HCT116 (cell line): Measurements from ENCODE around the gene CENPT. TPM values are rescaled to one million over a fixed set of nuclear protein-coding genes. Genes with fewer than 3 reads are reported as not detected.

Experiments used
- ATAC-seq: fragments of 200-7000 bp; cut with Tn5 transposase; 2 replicates; pipeline ENCODE4 v1.9.1; 2020; ENCODE audit warnings: mild to moderate bottlenecking, moderate library complexity
- BruUV-seq: library from RNA; stranded (reverse); fragments of 400-500 nt; replicated peaks from 2 replicates; lab custom pipeline; 2021; lab: Mats Ljungman, UMichigan
- CTCF ChIA-PET: fragments of 300-600 bp; sonication (Branson Sonifier 250); formaldehyde crosslinking; loops from one replicate; lab custom pipeline; 2021; ENCODE audit warnings: antibody characterized with exemption; lab: Charles Lee
- POLR2A ChIA-PET: fragments of 300-600, 350-600 bp; sonication (Branson Sonifier 250); formaldehyde crosslinking; loops from one replicate; lab custom pipeline; 2021; ENCODE audit warnings: antibody characterized with exemption; lab: Charles Lee
- RAD21 ChIA-PET, 2 experiments: fragments of 300-600 bp; sonication (Branson Sonifier 250); formaldehyde crosslinking; loops; one replicate each; lab custom pipeline; 2023; ENCODE audit warnings: low total read pairs in 2 of 2; ENCODE audit not compliant: uncharacterized antibody in 2 of 2, unreplicated experiment in 2 of 2, low non-redundant PET in 1 of 2; lab: Charles Lee
- DNase-seq: peaks from one replicate; pipeline ENCODE4 v3.0.0-alpha.2; 2010; ENCODE audit warnings: low read depth, low spot score
- H2AFZ ChIP-seq: fragments of 200-600 bp; shearing (Covaris generic), sonication (generic); 2 replicates; pipeline ENCODE4 v1.6.1; 2017; ENCODE audit warnings: low read depth, mixed run types, mixed read lengths, antibody characterized with exemption, low read length; ENCODE audit not compliant: poor library complexity, severe bottlenecking
- H3K27ac ChIP-seq: 2 replicates; pipeline ENCODE4 v1.5.1; 2012; ENCODE audit warnings: low read depth, low read length
- H3K27me3 ChIP-seq: fragments of 200-600 bp; sonication (generic); 2 replicates; pipeline ENCODE4 v1.6.1; 2016; ENCODE audit warnings: mixed run types, low read length, mixed read lengths; ENCODE audit not compliant: insufficient read depth
- H3K36me3 ChIP-seq, 2 experiments: fragments of 200-500 bp in 1 of 2; fragments of 200-600 bp in 1 of 2; sonication (Bioruptor generic) in 1 of 2; sonication (generic) in 1 of 2; 2 replicates each; pipeline versions ENCODE4 v1.5.1 to v1.6.1; 2014 to 2016; ENCODE audit warnings: low read length in 2 of 2, inconsistent platforms in 1 of 2, mixed read lengths in 1 of 2, mixed run types in 1 of 2; ENCODE audit not compliant: insufficient read depth in 2 of 2, control insufficient read depth in 1 of 2
- H3K4me1 ChIP-seq, 2 experiments: fragments of 200-600 bp in 1 of 2; sonication (generic) in 1 of 2; 2 replicates each; pipeline versions ENCODE4 v1.5.1 to v1.6.1; 2012 to 2017; ENCODE audit warnings: low read length in 2 of 2, inconsistent platforms in 1 of 2, mild to moderate bottlenecking in 1 of 2, mixed read lengths in 1 of 2, mixed run types in 1 of 2, moderate library complexity in 1 of 2; ENCODE audit not compliant: insufficient read depth in 2 of 2, control insufficient read depth in 1 of 2
- H3K4me2 ChIP-seq: fragments of 200-600 bp; sonication (generic); 2 replicates; pipeline ENCODE4 v1.6.1; 2017; ENCODE audit warnings: mixed run types, low read length, mixed read lengths
- H3K4me3 ChIP-seq, 2 experiments: fragments of 200-600 bp in 1 of 2; sonication (generic) in 1 of 2; replicated peaks in 1 of 2; 2 replicates each; pipeline ENCODE4 v1.5.1; 2011 to 2016; ENCODE audit warnings: low read length in 2 of 2, control low read depth in 1 of 2, low read depth in 1 of 2, mild to moderate bottlenecking in 1 of 2, mixed read lengths in 1 of 2, mixed run types in 1 of 2
- H3K79me2 ChIP-seq: fragments of 200-600 bp; sonication (generic); 2 replicates; pipeline ENCODE4 v1.6.1; 2017; ENCODE audit warnings: mild to moderate bottlenecking, mixed run types, low read length, moderate library complexity, mixed read lengths; ENCODE audit not compliant: insufficient read depth
- H3K9ac ChIP-seq: fragments of 200-600 bp; sonication (generic); 2 replicates; pipeline ENCODE4 v1.6.1; 2016; ENCODE audit warnings: low read length, mixed read lengths
- H3K9me2 ChIP-seq: fragments of 200-600 bp; sonication (generic), shearing (Covaris generic); 2 replicates; pipeline ENCODE4 v1.6.1; 2017; ENCODE audit warnings: mixed run types, mild to moderate bottlenecking, moderate library complexity; ENCODE audit not compliant: insufficient read depth
- H3K9me3 ChIP-seq, 2 experiments: fragments of 200-500 bp in 1 of 2; fragments of 200-600 bp in 1 of 2; sonication (Bioruptor generic) in 1 of 2; sonication (generic) in 1 of 2; 2 replicates each; pipeline ENCODE4 v1.6.1; 2014 to 2017; ENCODE audit warnings: low read length in 2 of 2, mixed read lengths in 2 of 2, inconsistent platforms in 1 of 2, low read depth in 1 of 2, mild to moderate bottlenecking in 1 of 2, mixed run types in 1 of 2, moderate library complexity in 1 of 2; ENCODE audit not compliant: control insufficient read depth in 1 of 2, insufficient read depth in 1 of 2
- H4K20me1 ChIP-seq: fragments of 200-600 bp; sonication (generic), shearing (Covaris generic); 2 replicates; pipeline ENCODE4 v1.6.1; 2017; ENCODE audit warnings: mixed run types, mild to moderate bottlenecking, moderate library complexity; ENCODE audit not compliant: insufficient read depth
- ATF3 ChIP-seq: IDR thresholded peaks from 2 replicates; pipeline ENCODE4 v1.6.1; 2012
- CEBPB ChIP-seq: IDR thresholded peaks from 2 replicates; pipeline ENCODE4 v1.6.1; 2012; ENCODE audit warnings: low read depth
- ELF1 ChIP-seq: IDR thresholded peaks from 2 replicates; pipeline ENCODE4 v1.6.1; 2012; ENCODE audit warnings: low read depth, borderline replicate concordance
- POLR2A ChIP-seq: IDR thresholded peaks from 2 replicates; pipeline ENCODE4 v1.7.0; 2011; ENCODE audit warnings: borderline replicate concordance; ENCODE audit not compliant: insufficient read depth, insufficient read length; ENCODE audit errors: extremely low read depth
- YY1 ChIP-seq: IDR thresholded peaks from 2 replicates; pipeline ENCODE4 v1.6.1; 2011; ENCODE audit warnings: low read length, low read depth, moderate library complexity, mild to moderate bottlenecking; ENCODE audit not compliant: insufficient replicate concordance; ENCODE audit errors: extremely low read depth
- intact Hi-C: fragments of 100-400 bp; cut with micrococcal nuclease; formaldehyde crosslinking; loops from 2 replicates; pipeline ENCODE4 v1.10.0; 2022
- total RNA-seq: library from RNA; stranded (reverse); gene quantifications from one replicate; pipeline ENCODE4 v1.2.1, GENCODE V29; 2021; ENCODE audit not compliant: unreplicated experiment
- TF ChIP-seq, protein P1 (sequence below): IDR thresholded peaks from 2 replicates; pipeline ENCODE4 v1.6.1; 2011; ENCODE audit warnings: mild to moderate bottlenecking, low read length, moderate library complexity; ENCODE audit not compliant: insufficient replicate concordance; ENCODE audit errors: extremely low read depth

The CENPT gene
- total RNA-seq, 1 experiment from 2014 or later = 40.5 TPM

GRCh38 chr16:67861877-67862276, 14.4 kb upstream of the CENPT start:
- CTCF ChIA-PET = interaction anchor here (0.8 kb wide), 1 partner anchor 341 kb away, joined by 4 read pairs; no protein-coding TSS in a partner anchor
- H3K9me2 ChIP-seq = no peaks in the 10 kb centered on the region
- ATAC-seq (no peak), DNase-seq (no peak)
- RAD21 ChIA-PET = no interaction called here
- no TSS peak for BruUV-seq
- no peak overlapping the region; the same call in 1 of the 2 replicates for H3K4me2 ChIP-seq
- peaks cover 92% of the 10 kb centered on the region for H3K79me2 ChIP-seq
- intact Hi-C loops = no loop called here
- H3K4me3 ChIP-seq = no peak overlapping the region
- no peaks in the 10 kb centered on the region for H3K27me3 ChIP-seq
- POLR2A ChIA-PET = no interaction called here
- H3K9me3 ChIP-seq = no peaks in the 10 kb centered on the region
- no peak overlapping the region for H3K27ac ChIP-seq
- H2AFZ ChIP-seq = no peak overlapping the region
- peaks cover 15 to 65% of the 10 kb centered on the region in 2 experiments; a peak in 3 of 4 replicates for H3K4me1 ChIP-seq
- peaks cover 6 to 31% of the 10 kb centered on the region in 2 experiments; a peak in 3 of 4 replicates for H3K36me3 ChIP-seq
- TF ChIP-seq ATF3 (no peak), YY1 (no peak), POLR2A (no peak), CEBPB (no peak), ELF1 (no peak)
- TF ChIP-seq, protein P1, sequence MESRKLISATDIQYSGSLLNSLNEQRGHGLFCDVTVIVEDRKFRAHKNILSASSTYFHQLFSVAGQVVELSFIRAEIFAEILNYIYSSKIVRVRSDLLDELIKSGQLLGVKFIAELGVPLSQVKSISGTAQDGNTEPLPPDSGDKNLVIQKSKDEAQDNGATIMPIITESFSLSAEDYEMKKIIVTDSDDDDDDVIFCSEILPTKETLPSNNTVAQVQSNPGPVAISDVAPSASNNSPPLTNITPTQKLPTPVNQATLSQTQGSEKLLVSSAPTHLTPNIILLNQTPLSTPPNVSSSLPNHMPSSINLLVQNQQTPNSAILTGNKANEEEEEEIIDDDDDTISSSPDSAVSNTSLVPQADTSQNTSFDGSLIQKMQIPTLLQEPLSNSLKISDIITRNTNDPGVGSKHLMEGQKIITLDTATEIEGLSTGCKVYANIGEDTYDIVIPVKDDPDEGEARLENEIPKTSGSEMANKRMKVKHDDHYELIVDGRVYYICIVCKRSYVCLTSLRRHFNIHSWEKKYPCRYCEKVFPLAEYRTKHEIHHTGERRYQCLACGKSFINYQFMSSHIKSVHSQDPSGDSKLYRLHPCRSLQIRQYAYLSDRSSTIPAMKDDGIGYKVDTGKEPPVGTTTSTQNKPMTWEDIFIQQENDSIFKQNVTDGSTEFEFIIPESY = no peak
- H3K9ac ChIP-seq = no peak overlapping the region
- H4K20me1 ChIP-seq = peaks cover 9% of the 10 kb centered on the region; the same call in 1 of the 2 replicates
